Panc1 (cell line): Measurements from ENCODE around the gene GPRIN3. TPM values are rescaled to one million over a fixed set of nuclear protein-coding genes. Genes with fewer than 3 reads are reported as not detected.

Source experiments
- ATAC-seq: fragments of 200-7000 bp; cut with Tn5 transposase; 2 replicates; pipeline ENCODE4 v1.9.1; 2020; ENCODE audit warnings: mild to moderate bottlenecking, moderate library complexity
- BruUV-seq: library from RNA; stranded (reverse); fragments of 400-500 nt; replicated peaks from 2 replicates; lab custom pipeline; 2021; lab: Mats Ljungman, UMichigan
- CTCF ChIA-PET: fragments of 300-600 bp; sonication (Branson Sonifier 250); formaldehyde crosslinking; loops from one replicate; lab custom pipeline; 2022; ENCODE audit warnings: antibody characterized with exemption; lab: Charles Lee
- POLR2A ChIA-PET: fragments of 300-600 bp; sonication (Branson Sonifier 250); formaldehyde crosslinking; loops from one replicate; lab custom pipeline; 2022; ENCODE audit warnings: antibody characterized with exemption; lab: Charles Lee
- DNase-seq: peaks from one replicate; pipeline ENCODE4 v3.0.0-alpha.2; 2010; ENCODE audit warnings: low read depth, low spot score
- H3K27ac ChIP-seq: 2 replicates; pipeline ENCODE4 v1.5.1; 2011; ENCODE audit warnings: mild to moderate bottlenecking, low read length, inconsistent platforms
- H3K27me3 ChIP-seq: fragments of 200-500 bp; sonication (Bioruptor generic); 2 replicates; pipeline ENCODE4 v1.6.0; 2014; ENCODE audit warnings: low read length, inconsistent platforms; ENCODE audit not compliant: control insufficient read depth, insufficient read depth
- H3K36me3 ChIP-seq: fragments of 200-500 bp; sonication (Bioruptor generic); 2 replicates; pipeline ENCODE4 v1.5.1; 2014; ENCODE audit warnings: inconsistent platforms, mild to moderate bottlenecking, low read length, moderate library complexity; ENCODE audit not compliant: control insufficient read depth, insufficient read depth
- H3K4me1 ChIP-seq: 2 replicates; pipeline ENCODE4 v1.5.1; 2011; ENCODE audit warnings: inconsistent platforms, mild to moderate bottlenecking, low read length, moderate library complexity; ENCODE audit not compliant: control insufficient read depth, insufficient read depth
- H3K4me3 ChIP-seq, 2 experiments: 2 replicates each; pipeline ENCODE4 v1.5.1; 2011 to 2012; ENCODE audit warnings: low read depth in 2 of 2, low read length in 2 of 2, mild to moderate bottlenecking in 2 of 2, inconsistent platforms in 1 of 2, moderate library complexity in 1 of 2
- H3K9me3 ChIP-seq: fragments of 200-500 bp; sonication (Bioruptor generic); 2 replicates; pipeline ENCODE4 v1.5.1; 2014; ENCODE audit warnings: low read depth, mild to moderate bottlenecking, inconsistent platforms, low read length, moderate library complexity; ENCODE audit not compliant: control insufficient read depth, insufficient read depth
- POLR2AphosphoS5 ChIP-seq: IDR thresholded peaks from 2 replicates; pipeline ENCODE4 v1.6.1; 2012; ENCODE audit warnings: mild to moderate bottlenecking, low read depth, low read length, moderate library complexity
- REST ChIP-seq, 2 experiments: IDR thresholded peaks; 2 replicates each; pipeline ENCODE4 v1.6.1; 2011 to 2012; ENCODE audit warnings: low read depth in 2 of 2, control low read depth in 1 of 2, low read length in 1 of 2, mild to moderate bottlenecking in 1 of 2, moderate library complexity in 1 of 2; ENCODE audit not compliant: insufficient read depth in 1 of 2
- SIN3A ChIP-seq: IDR thresholded peaks from 2 replicates; pipeline ENCODE4 v1.6.1; 2012; ENCODE audit warnings: low read depth, mild to moderate bottlenecking, low read length, moderate library complexity, borderline replicate concordance; ENCODE audit not compliant: insufficient read depth
- TCF7L2 ChIP-seq: IDR thresholded peaks from 2 replicates; pipeline ENCODE4 v1.6.1; 2011; ENCODE audit warnings: mild to moderate bottlenecking, low read depth, low read length, inconsistent platforms
- in situ Hi-C: cut with HindIII; loops from 2 replicates; pipeline ENCODE4 v1.10.0; 2016; ENCODE audit warnings: low sequenced_read_pairs, low pct_unique_long_range_greater_than_20kb
- intact Hi-C: fragments of 100-400 bp; cut with micrococcal nuclease; formaldehyde crosslinking; loops from one replicate; pipeline ENCODE4 v1.10.0; 2022; ENCODE audit not compliant: unreplicated experiment
- total RNA-seq: library from RNA; stranded (reverse); gene quantifications from one replicate; pipeline ENCODE4 v1.2.1, GENCODE V29; 2021; ENCODE audit not compliant: unreplicated experiment
- TF ChIP-seq, protein P1 (sequence below): fragments of 450-650 bp; IDR thresholded peaks from 2 replicates; pipeline ENCODE4 v1.5.1; 2017; ENCODE audit warnings: mild to moderate bottlenecking

The GPRIN3 gene
- total RNA-seq, 1 experiment from 2014 or later: 0.03 TPM

- DNase-seq: no peak
- CTCF ChIA-PET: no interaction called here
- no TSS peak for BruUV-seq
- POLR2A ChIA-PET: no interaction called here
- H3K36me3 ChIP-seq: no peaks in the 10 kb centered on the region
- H3K9me3 ChIP-seq: no peaks in the 10 kb centered on the region
- no peaks in the 10 kb centered on the region for H3K27me3 ChIP-seq
- H3K4me3 ChIP-seq: no peak overlapping the region
- TF ChIP-seq POLR2AphosphoS5: no peak
- no peak for TF ChIP-seq SIN3A
- TF ChIP-seq, protein P1, sequence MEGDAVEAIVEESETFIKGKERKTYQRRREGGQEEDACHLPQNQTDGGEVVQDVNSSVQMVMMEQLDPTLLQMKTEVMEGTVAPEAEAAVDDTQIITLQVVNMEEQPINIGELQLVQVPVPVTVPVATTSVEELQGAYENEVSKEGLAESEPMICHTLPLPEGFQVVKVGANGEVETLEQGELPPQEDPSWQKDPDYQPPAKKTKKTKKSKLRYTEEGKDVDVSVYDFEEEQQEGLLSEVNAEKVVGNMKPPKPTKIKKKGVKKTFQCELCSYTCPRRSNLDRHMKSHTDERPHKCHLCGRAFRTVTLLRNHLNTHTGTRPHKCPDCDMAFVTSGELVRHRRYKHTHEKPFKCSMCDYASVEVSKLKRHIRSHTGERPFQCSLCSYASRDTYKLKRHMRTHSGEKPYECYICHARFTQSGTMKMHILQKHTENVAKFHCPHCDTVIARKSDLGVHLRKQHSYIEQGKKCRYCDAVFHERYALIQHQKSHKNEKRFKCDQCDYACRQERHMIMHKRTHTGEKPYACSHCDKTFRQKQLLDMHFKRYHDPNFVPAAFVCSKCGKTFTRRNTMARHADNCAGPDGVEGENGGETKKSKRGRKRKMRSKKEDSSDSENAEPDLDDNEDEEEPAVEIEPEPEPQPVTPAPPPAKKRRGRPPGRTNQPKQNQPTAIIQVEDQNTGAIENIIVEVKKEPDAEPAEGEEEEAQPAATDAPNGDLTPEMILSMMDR: no peak
- no peak for TF ChIP-seq TCF7L2
- TF ChIP-seq REST (IDR thresholded peaks at IDR 0.05; ENCODE audit: insufficient read depth in 1 of 2, low read depth in 2 of 2, low read length in 1 of 2): no peak
- ATAC-seq: no peak
- H3K4me1 ChIP-seq: no peaks in the 10 kb centered on the region
- H3K27ac ChIP-seq: no peak overlapping the region
- intact Hi-C loops: no loop called here
- in situ Hi-C loops: no loop called here
Observed at GRCh38 chr4:89319756-89320155, 12.2 kb upstream of the GPRIN3 start.

DNA sequence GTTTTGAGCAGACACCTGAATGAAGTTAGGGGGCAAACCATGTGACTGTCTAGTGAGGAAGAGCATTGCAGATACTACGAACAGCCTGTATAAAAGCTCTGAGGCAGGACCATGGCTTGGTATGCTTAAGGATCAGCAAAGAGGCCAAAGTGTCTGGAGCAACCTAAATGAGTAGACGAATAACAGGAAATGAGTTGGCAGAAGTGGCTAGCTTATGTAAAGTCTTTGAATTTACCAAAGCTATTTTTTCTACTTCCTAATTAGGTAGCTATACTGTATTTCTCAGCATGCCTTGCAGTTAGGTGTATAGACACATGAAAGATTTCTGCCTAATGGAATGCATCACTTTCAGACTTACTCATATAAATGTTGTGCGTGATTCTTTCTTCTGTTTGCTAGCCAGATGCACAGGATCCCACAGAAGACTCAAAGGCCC, 9.3 kb upstream of the GPRIN3 start:
- Histone ChIP-seq H3K36me3 (no peaks in the 10 kb centered on the region), H3K27me3 (no peaks in the 10 kb centered on the region), H3K9me3 (no peaks in the 10 kb centered on the region), H3K27ac (no peak overlapping the region), H3K4me1 (no peaks in the 10 kb centered on the region), H3K4me3 (no peak overlapping the region)
- no peak for ATAC-seq
- POLR2A ChIA-PET: no interaction called here
- BruUV-seq: no TSS peak
- CTCF ChIA-PET: no interaction called here
- TF ChIP-seq SIN3A (no peak), TCF7L2 (no peak), POLR2AphosphoS5 (no peak), REST (IDR thresholded peaks at IDR 0.05; ENCODE audit: insufficient read depth in 1 of 2, low read depth in 2 of 2, low read length in 1 of 2) (no peak)
- TF ChIP-seq, protein P1: no peak
- in situ Hi-C loops: no loop called here
- DNase-seq: peak; percentile 7
- intact Hi-C loops: no loop called here
